Endothelial cell (in vitro differentiated cells): ENCODE measurements around the gene MAGIX. TPM values are rescaled to one million over a fixed set of nuclear protein-coding genes. Genes with fewer than 3 reads are reported as not detected.
A peak's percentile ranks its signal among the peaks of the same experiment; 100 is the strongest.

ENCODE experiments used
- DNase-seq: peaks from one replicate; pipeline ENCODE4 v3.0.0; 2021; ENCODE audit warnings: low spot score
- H3K27ac Mint-ChIP-seq: one replicate; pipeline ENCODE4 v1.8.0; 2021; ENCODE audit warnings: mixed read lengths, inconsistent platforms; ENCODE audit not compliant: unreplicated experiment
- H3K27me3 Mint-ChIP-seq: one replicate; pipeline ENCODE4 v1.8.0; 2021; ENCODE audit warnings: mild to moderate bottlenecking, moderate library complexity, mixed read lengths, inconsistent platforms; ENCODE audit not compliant: unreplicated experiment
- H3K36me3 Mint-ChIP-seq: one replicate; pipeline ENCODE4 v1.8.0; 2021; ENCODE audit warnings: mild to moderate bottlenecking, low read depth, mixed read lengths, inconsistent platforms; ENCODE audit not compliant: unreplicated experiment
- H3K4me1 Mint-ChIP-seq: one replicate; pipeline ENCODE4 v1.8.0; 2021; ENCODE audit warnings: mild to moderate bottlenecking, mixed read lengths, inconsistent platforms; ENCODE audit not compliant: unreplicated experiment
- H3K4me3 Mint-ChIP-seq: one replicate; pipeline ENCODE4 v1.8.0; 2021; ENCODE audit warnings: mild to moderate bottlenecking, mixed read lengths, inconsistent platforms; ENCODE audit not compliant: unreplicated experiment
- H3K9me3 Mint-ChIP-seq: one replicate; pipeline ENCODE4 v1.8.0; 2021; ENCODE audit warnings: mixed read lengths, inconsistent platforms; ENCODE audit not compliant: unreplicated experiment
- total RNA-seq: library from RNA; stranded (reverse); fragmentation: NEBNext Ultra II Directional; extraction: Animal tissue kit (Norgen Biotek cat#: 25700); gene quantifications from one replicate; pipeline ENCODE4 v1.2.1, GENCODE V29; 2021; ENCODE audit not compliant: unreplicated experiment
- TF ChIP-seq, protein P1 (sequence below): fragments of 200-600 bp; sonication (generic); IDR thresholded peaks from one replicate; pipeline ENCODE4 v1.5.0; 2021; ENCODE audit warnings: antibody characterized with exemption; ENCODE audit not compliant: unreplicated experiment

Gene MAGIX
- total RNA-seq, 1 donor from 2014 or later: 1.2 TPM

DNA sequence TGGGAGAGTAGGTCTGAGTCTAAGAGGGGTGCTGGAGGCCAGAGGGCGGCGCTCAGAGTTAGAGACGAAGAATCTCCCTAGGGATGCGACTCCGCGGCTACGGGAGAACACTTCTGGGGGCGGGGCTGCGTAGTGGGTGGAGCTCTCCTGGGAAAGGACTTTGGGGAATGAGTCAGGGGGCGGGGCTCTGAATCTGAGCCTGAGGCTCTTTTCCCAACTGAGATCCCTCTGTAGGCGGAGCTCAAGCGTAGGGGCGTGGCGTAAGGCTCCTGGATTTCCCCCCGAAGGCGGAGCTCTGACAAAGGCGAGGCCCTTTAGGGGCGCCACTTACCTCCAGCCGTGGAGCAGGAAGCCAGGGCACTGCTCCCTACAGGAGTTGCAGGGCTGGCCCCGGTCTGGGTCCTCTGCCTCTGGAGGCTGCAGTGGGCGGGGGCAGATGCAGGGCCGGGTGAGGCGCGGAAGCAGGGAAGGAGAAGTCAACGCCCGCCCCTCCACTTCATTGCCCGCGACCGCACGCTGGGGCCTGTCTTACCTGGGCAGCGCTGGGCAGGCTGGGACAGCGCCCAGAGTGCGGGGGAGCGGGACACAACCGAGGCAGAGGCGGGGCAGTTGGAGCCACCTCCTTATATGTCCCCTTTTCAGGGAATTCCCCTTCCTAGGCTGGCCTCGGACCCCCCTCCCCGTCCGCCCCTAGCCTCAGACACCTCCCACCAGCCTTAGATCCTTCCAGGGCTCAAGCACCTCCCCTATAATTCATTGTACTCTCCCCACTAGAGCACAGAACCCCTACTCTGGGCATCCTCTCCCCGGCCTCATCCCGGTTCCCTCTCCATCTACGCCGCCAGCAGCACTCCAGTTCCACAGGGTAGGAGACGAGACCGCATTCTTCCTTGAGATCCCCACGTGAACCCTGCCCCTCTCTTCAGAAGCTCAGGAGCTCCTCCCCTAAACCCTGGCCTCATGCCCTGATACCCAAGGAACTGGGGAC lies 22.0 kb downstream of the MAGIX start:
- Mint-ChIP-seq H3K36me3 (peaks cover 12% of the 10 kb centered on the region), H3K27ac (no peak overlapping the region), H3K9me3 (no peaks in the 10 kb centered on the region), H3K4me1 (no peaks in the 10 kb centered on the region), H3K4me3 (peak overlapping the region; percentile 85), H3K27me3 (peaks cover 4% of the 10 kb centered on the region)
- peak; percentile 75 for DNase-seq
- TF ChIP-seq, protein P1, sequence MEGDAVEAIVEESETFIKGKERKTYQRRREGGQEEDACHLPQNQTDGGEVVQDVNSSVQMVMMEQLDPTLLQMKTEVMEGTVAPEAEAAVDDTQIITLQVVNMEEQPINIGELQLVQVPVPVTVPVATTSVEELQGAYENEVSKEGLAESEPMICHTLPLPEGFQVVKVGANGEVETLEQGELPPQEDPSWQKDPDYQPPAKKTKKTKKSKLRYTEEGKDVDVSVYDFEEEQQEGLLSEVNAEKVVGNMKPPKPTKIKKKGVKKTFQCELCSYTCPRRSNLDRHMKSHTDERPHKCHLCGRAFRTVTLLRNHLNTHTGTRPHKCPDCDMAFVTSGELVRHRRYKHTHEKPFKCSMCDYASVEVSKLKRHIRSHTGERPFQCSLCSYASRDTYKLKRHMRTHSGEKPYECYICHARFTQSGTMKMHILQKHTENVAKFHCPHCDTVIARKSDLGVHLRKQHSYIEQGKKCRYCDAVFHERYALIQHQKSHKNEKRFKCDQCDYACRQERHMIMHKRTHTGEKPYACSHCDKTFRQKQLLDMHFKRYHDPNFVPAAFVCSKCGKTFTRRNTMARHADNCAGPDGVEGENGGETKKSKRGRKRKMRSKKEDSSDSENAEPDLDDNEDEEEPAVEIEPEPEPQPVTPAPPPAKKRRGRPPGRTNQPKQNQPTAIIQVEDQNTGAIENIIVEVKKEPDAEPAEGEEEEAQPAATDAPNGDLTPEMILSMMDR: no peak

DNA sequence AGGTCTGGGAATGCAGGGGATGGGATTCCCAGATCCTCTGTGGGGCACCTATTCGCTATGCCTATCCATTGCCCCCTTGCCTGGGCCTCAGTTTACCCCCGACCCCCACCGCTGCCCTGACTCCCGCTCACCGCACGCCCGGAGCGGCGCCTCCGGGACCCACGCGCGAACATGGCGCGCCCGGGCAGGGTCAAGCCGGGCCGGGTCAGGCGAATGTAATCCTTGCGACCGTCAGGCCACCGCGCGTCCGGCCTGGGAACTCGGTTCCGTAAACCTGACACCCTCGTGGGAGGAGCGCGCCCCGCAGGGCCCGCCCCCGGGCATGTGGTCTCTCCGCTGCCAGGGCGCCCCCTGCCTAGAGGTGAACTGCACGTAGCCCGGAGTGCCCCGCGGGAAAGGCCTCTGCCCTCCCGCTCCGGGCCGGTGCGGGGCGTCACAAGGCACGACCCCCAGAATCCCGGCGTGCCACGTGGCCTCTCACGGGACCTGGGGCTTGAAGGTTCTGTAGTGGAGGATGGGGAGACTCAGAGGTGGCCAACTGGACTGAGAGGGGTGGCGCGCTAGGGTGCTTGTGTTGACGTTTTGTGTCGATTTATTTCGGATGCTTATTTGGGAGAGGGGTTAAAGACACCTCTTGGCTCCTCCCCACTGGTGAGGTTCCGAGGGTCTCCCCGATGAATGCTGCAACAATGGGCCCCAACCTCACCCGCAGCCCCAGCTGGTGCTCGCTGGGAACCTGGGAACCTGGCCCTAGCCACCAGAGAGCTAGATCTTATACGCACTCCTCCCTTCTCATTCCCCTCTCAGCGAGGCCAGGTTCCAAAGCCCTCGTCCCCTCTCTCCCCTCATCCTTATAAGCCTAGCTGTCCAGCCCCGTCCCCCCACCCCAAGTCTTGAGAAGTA lies 23.8 kb downstream of the MAGIX start, which contains the start of gene PRICKLE3:
Gene PRICKLE3 (minus strand): TSS at position 249 of the 903 bp plus-strand sequence. CDS start 76 bp downstream, at position 173.
- H3K36me3 Mint-ChIP-seq: peaks cover 5% of the 10 kb centered on the region
- peak; percentile 76 for DNase-seq
- H3K9me3 Mint-ChIP-seq: no peaks in the 10 kb centered on the region
- TF ChIP-seq, protein P1: no peak
- H3K4me3 Mint-ChIP-seq: peak within 1 kb of the TSS; percentile 85
- peaks cover 4% of the 10 kb centered on the region for H3K27me3 Mint-ChIP-seq
- no peak within 1 kb of the TSS for H3K27ac Mint-ChIP-seq
- peaks cover 5% of the 10 kb centered on the region for H3K4me1 Mint-ChIP-seq

DNA sequence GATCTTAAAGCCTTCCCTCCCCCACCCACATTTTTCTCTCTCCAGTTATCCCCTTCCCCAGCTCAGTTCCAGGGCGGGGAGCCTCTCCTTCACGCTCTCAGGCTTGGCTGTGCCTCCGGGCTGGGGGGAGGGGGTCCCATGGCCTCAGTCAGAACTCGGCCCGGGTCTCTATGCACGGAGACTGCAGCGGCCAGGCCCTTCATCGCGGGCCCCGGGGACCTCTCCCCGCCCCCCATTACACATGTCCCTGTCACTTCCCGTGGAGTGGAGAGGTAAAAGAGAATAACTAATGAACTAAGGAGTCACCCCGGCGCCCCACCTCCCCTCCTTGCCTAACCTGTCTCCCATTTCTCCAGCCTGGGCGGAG lies 24.5 kb downstream of the MAGIX start:
- Mint-ChIP-seq H3K4me1 (peaks cover 5% of the 10 kb centered on the region), H3K9me3 (no peaks in the 10 kb centered on the region), H3K4me3 (no peak overlapping the region), H3K36me3 (peaks cover 5% of the 10 kb centered on the region), H3K27ac (no peak overlapping the region), H3K27me3 (peaks cover 4% of the 10 kb centered on the region)
- DNase-seq: no peak
- TF ChIP-seq, protein P1: no peak

DNA sequence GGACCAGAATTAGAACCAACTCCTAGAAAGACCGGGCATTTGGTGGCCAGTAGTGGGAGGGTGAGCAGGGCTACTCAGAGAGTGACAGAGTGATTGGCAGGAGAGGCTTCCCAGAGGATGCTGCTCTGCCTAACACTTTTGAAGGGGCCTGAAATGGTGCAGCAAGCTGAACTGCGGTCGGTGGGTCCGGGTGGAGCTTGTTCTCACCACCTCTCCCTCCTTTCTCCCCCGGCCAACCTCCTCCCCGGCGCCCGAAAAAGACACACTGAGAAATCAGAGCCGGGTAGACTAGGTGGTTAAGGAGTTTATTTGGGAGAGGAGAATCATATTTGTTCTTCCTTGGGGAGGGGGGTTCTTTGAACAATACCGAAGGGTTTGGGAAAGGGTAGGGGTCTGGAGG lies 25.0 kb downstream of the MAGIX start:
- DNase-seq: no peak
- Mint-ChIP-seq H3K27me3 (peaks cover 4% of the 10 kb centered on the region), H3K27ac (peak overlapping the region; percentile 42), H3K4me3 (no peak overlapping the region), H3K4me1 (peaks cover 5% of the 10 kb centered on the region), H3K9me3 (no peaks in the 10 kb centered on the region), H3K36me3 (peaks cover under 1% of the 10 kb centered on the region)
- TF ChIP-seq, protein P1: no peak
